Spleen (tissue), 7 donors: ENCODE results near the gene RAB28.

Experiments
- POLR2A ChIP-seq, 3 donors: fragments of 450-650 bp; IDR thresholded peaks; one replicate each; pipeline ENCODE4 v1.5.1; 2017; ENCODE audit warnings: antibody characterized with exemption in 3 of 3, mild to moderate bottlenecking in 1 of 3
- POLR2AphosphoS5 ChIP-seq, 3 donors: sonication (generic); formaldehyde crosslinking; IDR thresholded peaks; one replicate each; pipeline ENCODE4 v1.5.1; 2017; ENCODE audit warnings: antibody characterized with exemption in 3 of 3
- TF ChIP-seq, protein P1 (sequence below), 11 experiments: fragments of 200-600 bp in 7 of 11; fragments of 450-650 bp in 4 of 11; sonication (generic) in 4 of 11; IDR thresholded peaks in 8 of 11; conservative IDR thresholded peaks in 3 of 11; 1 replicate in 7 of 11; 2 replicates in 4 of 11; pipeline versions ENCODE4 v1.4.0 to v1.8.0; 2016 to 2021; ENCODE audit warnings: antibody characterized with exemption in 11 of 11, inconsistent platforms in 4 of 11, mild to moderate bottlenecking in 1 of 11
- donor health status: DM: no; HTN: no; CAD: no; lungs with moderate emphysema.
- donor health status: DM: no; HTN: no; CAD: no.
- donor health status: DM: no; HTN: no; CAD: no.

GRCh38 chr4:13530823-13531624 lies 46.9 kb upstream of the RAB28 start:
- TF ChIP-seq, protein P1, sequence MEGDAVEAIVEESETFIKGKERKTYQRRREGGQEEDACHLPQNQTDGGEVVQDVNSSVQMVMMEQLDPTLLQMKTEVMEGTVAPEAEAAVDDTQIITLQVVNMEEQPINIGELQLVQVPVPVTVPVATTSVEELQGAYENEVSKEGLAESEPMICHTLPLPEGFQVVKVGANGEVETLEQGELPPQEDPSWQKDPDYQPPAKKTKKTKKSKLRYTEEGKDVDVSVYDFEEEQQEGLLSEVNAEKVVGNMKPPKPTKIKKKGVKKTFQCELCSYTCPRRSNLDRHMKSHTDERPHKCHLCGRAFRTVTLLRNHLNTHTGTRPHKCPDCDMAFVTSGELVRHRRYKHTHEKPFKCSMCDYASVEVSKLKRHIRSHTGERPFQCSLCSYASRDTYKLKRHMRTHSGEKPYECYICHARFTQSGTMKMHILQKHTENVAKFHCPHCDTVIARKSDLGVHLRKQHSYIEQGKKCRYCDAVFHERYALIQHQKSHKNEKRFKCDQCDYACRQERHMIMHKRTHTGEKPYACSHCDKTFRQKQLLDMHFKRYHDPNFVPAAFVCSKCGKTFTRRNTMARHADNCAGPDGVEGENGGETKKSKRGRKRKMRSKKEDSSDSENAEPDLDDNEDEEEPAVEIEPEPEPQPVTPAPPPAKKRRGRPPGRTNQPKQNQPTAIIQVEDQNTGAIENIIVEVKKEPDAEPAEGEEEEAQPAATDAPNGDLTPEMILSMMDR (IDR thresholded peaks at IDR 0.05 in 8 of 11, conservative IDR thresholded peaks at IDR 0.05 in 3 of 11), result no peak
- TF ChIP-seq POLR2AphosphoS5 (IDR thresholded peaks at IDR 0.05) (no peak), POLR2A (IDR thresholded peaks at IDR 0.05) (no peak)
